ENCODE data around the gene HYAL1.

Gene HYAL1

GRCh38 chr3:50303013-50303815, at the start of gene HYAL1:
Gene HYAL1 (minus strand): TSS chr3:50303574. CDS start chr3:50302956, 618 bp downstream.
- peak; percentile 86 for DNase-seq (ENCODE audit: low read depth, low spot score)

GRCh38 chr3:50352781-50353180, 49.4 kb upstream of the HYAL1 start:
- no peak for DNase-seq (ENCODE audit: low read depth, low spot score)

GRCh38 chr3:50351323-50351697, 47.9 kb upstream of the HYAL1 start:
- no peak for DNase-seq (ENCODE audit: low read depth, low spot score)

- DNase-seq (ENCODE audit: low read depth, low spot score) = peak; percentile 95
Observed at GRCh38 chr3:50350527-50351322, 47.4 kb upstream of the HYAL1 start, which contains the start of the genes CYB561D2 and NPRL2. Gene CYB561D2 (plus strand): TSS chr3:50350862. CDS start chr3:50351434, 572 bp downstream. Gene NPRL2 (minus strand): TSS chr3:50350775. CDS start chr3:50350652, 123 bp downstream.

- no peak for DNase-seq (ENCODE audit: low read depth, low spot score)
Observed at GRCh38 chr3:50350213-50350526, 46.8 kb upstream of the HYAL1 start.

- peak; percentile 66 for DNase-seq (ENCODE audit: low read depth, low spot score)
Observed at GRCh38 chr3:50347187-50347813, 43.9 kb upstream of the HYAL1 start.

GRCh38 chr3:50345586-50346234, 42.3 kb upstream of the HYAL1 start, which contains the start of gene ZMYND10:
Gene ZMYND10 (minus strand): TSS chr3:50345732. CDS start chr3:50345579, 153 bp downstream.
- peak; percentile 86 for DNase-seq (ENCODE audit: low read depth, low spot score)

- no peak for DNase-seq (ENCODE audit: low read depth, low spot score)
Observed at GRCh38 chr3:50345008-50345407, 41.6 kb upstream of the HYAL1 start.

GRCh38 chr3:50342813-50343633, 39.6 kb upstream of the HYAL1 start:
- peak; percentile 48 for DNase-seq (ENCODE audit: low read depth, low spot score)

GRCh38 chr3:50341996-50342650, 38.7 kb upstream of the HYAL1 start:
- DNase-seq (ENCODE audit: low read depth, low spot score) = no peak

GRCh38 chr3:50341537-50341936, 38.2 kb upstream of the HYAL1 start:
- no peak for DNase-seq (ENCODE audit: low read depth, low spot score)

- DNase-seq (ENCODE audit: low read depth, low spot score) = no peak
Observed at GRCh38 chr3:50340448-50341329, 37.3 kb upstream of the HYAL1 start, which contains the start of gene RASSF1. Gene RASSF1 (minus strand): TSS chr3:50340836. CDS start chr3:50340805, 31 bp downstream.

- no peak for DNase-seq (ENCODE audit: low read depth, low spot score)
Observed at GRCh38 chr3:50340147-50340447, 36.7 kb upstream of the HYAL1 start.

GRCh38 chr3:50339485-50340146, 36.2 kb upstream of the HYAL1 start:
- DNase-seq (ENCODE audit: low read depth, low spot score) = no peak

GRCh38 chr3:50338965-50339364, 35.6 kb upstream of the HYAL1 start:
- no peak for DNase-seq (ENCODE audit: low read depth, low spot score)

- DNase-seq (ENCODE audit: low read depth, low spot score) = peak; percentile 100
Observed at GRCh38 chr3:50337175-50337861, 33.9 kb upstream of the HYAL1 start.

GRCh38 chr3:50336452-50337174, 33.2 kb upstream of the HYAL1 start:
- peak; percentile 48 for DNase-seq (ENCODE audit: low read depth, low spot score)
